HG02763 (cell line): ENCODE data around the gene CBX1.
"Not testable (repeated sequence)": the region's sequence is repeated elsewhere in the genome, so short reads cannot be mapped to it uniquely, and the experiment has no call there.

Experiments
- ATAC-seq: cut with Tn5 transposase; IDR thresholded peaks from one replicate; pipeline ENCODE4 v1.9.1; 2021; ENCODE audit warnings: mild to moderate bottlenecking, moderate library complexity; ENCODE audit not compliant: unreplicated experiment

The CBX1 gene

DNA sequence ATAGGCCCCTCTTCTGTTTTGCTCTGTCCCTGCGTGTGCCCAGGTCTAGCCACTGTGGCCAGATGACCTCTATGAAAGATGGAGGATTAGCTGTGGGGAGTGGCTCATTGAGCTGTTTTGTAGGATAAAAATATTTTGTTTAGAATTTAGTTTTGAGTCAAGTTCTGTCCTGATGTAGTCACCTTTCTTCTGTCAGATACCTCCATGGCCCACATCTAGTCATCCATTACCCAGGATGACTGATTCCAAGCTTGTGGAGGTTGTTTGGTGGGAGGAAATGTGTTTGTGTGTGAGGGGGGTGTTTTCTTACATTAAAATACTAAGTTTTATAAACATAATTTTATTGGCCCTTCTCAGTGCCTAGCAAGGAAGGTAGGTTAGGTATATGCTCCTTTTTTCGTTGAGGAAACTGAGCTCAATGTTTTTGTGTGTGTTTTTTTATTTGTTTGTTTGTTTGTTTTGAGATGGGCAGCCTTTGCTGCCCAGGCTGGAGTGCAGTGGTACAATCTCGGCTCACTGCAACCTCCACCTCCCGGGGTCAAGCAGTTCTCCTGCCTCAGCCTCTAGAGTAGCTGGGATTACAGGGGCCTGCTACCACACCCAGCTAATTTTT is 22.6 kb upstream of the CBX1 start:
- ATAC-seq = no peak

- ATAC-seq = no peak
These were observed 21.8 kb upstream of the CBX1 start for GRCh38 chr17:48123111-48123510.

DNA sequence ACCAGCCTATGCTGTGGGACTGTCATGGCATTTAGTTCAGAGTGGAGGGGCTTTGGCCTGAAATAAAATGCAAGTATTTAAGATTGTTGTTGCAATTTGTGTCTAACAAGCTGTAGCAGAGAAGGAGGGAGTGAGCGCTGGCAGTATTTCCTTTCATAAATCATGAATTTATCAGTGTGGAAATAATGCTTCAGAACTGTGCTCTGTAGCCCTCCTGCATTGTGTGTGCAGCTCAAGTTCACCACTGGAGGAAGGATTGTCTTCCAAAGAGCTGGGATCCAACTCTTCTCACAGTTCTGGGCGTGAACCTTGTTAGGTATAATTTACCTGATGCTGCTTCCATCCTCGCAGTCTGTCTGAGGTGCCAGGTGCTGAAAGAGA is 21.4 kb upstream of the CBX1 start:
- ATAC-seq = no peak

DNA sequence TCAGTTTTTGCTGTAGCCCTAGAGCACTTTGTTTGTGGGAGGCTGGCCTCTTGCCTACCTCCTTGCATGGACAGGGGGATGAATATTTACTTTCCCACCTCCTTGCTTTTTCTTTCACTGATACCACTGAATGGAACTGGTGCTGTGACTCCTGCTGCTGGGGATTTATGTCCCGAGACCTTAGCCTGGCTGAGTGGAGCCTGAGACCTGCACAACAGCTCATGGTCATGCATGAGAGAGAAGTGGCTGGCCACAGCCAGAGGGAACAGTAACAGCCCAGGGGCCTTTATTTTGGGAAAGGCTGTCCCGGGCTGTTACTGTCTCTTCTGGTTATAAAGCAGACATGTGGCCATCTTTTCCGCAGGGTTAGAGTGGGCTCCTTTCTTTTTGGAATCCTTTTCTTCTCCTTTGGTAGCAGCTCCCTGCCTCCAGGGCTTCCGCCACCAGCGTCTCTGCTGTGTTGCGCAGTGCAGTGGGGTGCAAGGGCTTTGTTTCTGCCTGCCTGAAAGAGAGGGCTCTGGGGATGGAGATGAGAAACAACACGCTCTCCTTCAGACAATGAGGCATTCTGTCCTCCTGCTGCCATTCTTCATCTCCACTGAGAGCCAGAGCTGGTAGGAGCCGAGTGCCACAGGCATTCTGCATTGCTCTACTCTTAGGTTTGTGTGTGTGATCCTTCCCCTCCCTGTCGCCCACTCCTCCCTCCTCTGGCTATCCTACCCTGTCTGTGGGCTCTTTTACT is 20.8 kb upstream of the CBX1 start:
- ATAC-seq = no peak

DNA sequence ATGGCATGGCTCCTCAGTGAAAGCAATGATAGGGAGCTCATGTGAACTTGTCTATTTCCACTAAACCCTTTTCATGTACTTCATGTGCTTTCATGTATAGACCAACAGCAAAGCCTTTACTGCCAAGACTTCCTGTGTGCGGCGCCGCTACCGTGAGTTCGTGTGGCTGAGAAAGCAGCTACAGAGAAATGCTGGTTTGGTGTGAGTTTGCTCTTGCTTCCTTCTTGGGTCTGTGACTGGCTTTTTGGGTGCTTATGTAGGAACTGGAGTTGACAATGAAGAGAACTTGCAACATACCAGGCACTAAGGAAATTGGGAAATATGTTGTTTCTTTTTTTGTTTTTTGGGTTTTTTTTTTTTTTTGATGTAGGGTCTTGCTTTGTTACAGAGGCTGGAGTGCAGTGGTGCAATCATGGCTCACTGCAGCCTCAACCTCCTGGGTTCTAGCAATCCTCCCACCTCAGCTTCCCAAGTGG is 12.0 kb upstream of the CBX1 start:
- ATAC-seq = peak; percentile 42

DNA sequence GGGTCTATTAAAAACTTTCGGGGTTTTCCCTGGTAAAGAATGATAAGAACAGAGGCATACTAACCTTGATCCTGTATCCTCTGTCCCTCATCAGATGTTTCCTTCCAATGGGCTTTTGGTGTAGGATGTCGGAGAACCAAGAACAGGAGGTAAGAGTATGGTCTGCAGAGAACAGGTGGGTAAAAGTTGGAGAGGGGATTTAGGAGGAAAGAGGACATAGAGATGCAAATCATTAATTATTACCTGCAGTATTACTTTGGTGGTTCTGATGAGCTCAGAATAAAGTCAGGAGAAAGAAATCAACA is 10.6 kb upstream of the CBX1 start:
- ATAC-seq = no peak

DNA sequence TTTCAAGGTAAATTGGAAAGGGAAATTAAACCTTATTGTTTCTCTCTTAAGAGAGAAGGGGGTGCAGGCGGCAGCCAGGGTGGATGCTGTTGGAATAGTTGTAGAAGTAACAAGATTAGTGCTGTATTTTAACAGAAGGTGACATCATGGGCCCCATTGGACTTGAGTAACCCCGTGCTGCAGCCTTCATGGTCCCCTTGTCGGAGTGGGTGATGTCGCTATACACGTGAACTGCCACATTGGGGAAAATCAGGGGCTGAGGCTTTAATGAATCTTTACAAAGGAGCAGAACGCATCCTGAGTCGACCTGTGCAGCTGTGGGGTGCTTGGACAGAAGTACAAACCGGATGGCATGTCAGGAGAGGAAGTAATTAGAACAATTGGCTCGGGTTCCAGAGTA is 9.5 kb upstream of the CBX1 start:
- ATAC-seq = no peak

- ATAC-seq = peak; percentile 82
These were observed 6.1 kb upstream of the CBX1 start, which contains the start of gene SNX11 for GRCh38 chr17:48107137-48108055. SNX11 (plus strand) TSS chr17:48107766; CDS start chr17:48112044, 4,278 bp downstream.

- ATAC-seq = no peak
These were observed 5.5 kb upstream of the CBX1 start for GRCh38 chr17:48106802-48107136.

GRCh38 chr17:48104440-48104839 is 3.2 kb upstream of the CBX1 start:
- ATAC-seq = no peak

DNA sequence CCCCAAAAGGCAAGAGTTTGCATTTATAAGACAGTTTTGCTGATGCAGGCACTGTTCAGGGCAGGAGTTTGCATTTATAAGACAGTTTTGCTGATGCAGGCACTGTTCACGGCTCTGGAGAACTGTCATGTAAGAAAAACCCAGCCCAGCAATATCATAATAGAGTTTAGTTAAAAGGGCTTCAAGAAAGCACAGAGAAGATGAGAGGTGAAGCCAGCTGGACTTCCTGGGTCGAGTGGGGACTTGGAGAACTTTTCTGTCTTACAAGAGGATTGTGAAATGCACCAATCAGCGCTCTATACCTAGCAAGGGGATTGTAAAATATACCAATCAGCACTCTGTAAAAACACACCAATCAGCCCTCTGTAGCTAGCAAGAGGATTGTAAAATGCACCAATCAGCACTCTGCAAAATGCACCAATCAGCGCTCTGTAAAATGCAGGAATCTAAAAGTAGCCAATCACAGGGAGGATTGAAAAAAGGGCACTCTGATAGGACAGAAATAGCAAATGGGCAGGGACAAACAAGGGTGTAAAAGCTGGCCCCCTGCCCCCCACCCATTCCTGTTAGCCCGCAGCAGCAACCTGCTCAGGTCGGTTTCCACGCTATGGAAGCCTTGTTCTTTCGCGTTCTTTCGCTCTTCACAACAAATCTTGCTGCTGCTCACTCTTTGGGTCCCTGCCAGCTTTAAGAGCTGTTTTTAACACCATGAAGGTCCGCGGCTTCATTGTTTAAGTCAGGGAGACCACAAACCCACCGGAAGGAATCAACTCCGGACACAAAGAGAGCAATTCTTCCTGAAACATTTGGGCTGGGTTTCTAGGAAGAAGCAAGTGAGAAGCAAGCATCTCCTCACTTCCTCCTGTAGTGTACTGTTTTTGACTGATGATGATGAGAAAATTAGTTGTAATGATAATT is 1.8 kb upstream of the CBX1 start:
- ATAC-seq = no peak

DNA sequence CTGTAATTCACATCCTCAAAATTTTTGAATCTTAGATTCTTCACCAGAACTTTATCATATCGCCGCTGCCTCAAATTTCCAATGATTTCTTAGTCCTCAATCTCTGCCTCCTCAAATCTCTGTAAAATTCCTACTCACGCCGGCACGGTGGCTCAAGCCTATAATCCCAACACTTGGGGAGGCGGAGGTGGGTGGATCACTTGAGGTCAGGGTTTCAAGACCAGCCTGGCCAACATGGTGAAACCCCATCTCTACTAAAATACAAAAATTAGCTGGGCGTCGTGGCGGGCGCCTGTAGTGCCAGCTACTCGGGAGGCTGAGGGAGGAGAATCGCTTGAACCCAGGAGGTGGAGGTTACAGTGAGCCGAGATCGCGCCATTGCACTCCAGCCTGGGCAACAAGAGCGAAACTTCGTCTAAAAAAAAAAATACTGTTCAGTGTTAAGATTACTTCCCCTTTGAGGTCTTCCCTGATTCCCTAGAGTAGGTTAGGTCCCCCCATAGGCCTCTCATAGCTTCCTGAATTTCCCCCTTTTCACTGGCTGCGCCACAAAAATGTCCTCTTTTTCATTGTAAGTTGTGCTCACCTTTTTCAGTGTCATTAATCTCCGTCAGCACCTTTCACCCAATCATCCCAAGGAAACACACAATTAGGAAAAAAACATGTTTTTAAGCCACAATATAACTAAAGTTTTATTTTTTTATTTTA is 919 bp upstream of the CBX1 start:
- ATAC-seq = no peak

DNA sequence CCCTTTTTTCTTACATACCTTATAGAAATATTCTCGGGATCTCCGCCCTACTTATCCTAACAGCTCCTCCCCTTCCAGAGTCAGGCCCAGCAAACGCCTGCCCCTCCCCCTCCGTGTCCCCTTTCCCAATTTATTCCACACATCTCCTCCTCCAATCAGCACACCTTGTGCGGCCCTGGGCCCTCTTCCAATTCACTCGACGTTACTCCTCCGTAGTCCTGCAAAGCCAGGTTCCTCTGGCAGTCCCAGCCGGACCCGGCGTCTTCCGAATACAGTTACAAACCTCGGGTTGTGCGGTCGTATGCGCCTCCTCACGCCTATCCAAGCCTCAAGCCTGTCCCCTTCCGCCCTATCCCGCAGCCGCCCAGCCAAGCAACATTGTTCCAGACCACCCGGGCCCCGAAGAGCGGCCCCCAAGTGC is 677 bp downstream of the CBX1 start:
- ATAC-seq = no peak

GRCh38 chr17:48100160-48100559 is 1.1 kb downstream of the CBX1 start:
- no peak for ATAC-seq

- no peak for ATAC-seq
These were observed 5.7 kb downstream of the CBX1 start for GRCh38 chr17:48095611-48096010.

GRCh38 chr17:48093341-48094045 is 7.8 kb downstream of the CBX1 start:
- no peak for ATAC-seq

DNA sequence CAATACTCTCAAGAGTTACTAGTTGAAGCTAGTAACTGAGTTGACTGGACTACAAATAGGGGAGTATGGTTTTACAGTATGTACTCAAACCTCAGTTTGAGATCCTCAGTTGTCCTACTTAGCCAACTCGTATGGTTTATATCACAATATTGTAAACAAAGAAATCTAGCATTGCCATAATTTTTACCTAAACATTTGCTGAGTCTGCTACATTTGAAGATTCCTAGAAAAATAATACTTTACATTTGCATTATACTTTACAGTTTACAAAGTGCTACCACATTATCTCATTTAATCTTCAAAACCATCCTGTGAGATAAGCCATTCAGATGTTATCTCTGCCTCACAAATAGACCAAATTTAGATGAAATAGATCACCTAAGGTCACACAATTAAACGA is 16.3 kb downstream of the CBX1 start:
- ATAC-seq = no peak

GRCh38 chr17:48081858-48082257 is 19.4 kb downstream of the CBX1 start:
- ATAC-seq = no peak

DNA sequence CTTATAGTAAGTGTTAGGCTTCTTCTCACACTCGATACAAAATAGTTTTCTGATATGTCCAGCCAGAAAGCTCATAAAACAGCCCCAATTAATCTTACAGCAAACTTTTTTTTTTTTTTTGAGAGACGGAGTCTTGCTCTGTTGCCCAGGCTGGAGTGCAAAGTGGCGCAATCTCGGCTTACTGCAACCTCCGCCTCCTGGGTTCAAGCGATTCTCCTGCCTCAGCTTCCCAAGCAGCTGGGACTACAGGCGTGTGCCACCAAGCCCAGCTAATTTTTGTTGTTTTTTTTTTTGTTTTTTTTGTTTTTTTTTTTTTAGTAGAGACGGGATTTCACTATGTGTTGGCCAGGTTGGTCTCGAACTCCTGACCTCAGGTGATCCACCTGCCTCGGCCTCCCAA is 24.1 kb downstream of the CBX1 start:
- not testable (repeated sequence) for ATAC-seq
